ENCODE data around the gene TMEM53. TPM values are rescaled to one million over a fixed set of nuclear protein-coding genes. Genes with fewer than 3 reads are reported as not detected.
A peak's percentile ranks its signal among the peaks of the same experiment; 100 is the strongest.

TMEM53 gene
- total and polyA plus RNA-seq, 9 donors = 4.1 to 17.9 (median 11.4) TPM

DNA sequence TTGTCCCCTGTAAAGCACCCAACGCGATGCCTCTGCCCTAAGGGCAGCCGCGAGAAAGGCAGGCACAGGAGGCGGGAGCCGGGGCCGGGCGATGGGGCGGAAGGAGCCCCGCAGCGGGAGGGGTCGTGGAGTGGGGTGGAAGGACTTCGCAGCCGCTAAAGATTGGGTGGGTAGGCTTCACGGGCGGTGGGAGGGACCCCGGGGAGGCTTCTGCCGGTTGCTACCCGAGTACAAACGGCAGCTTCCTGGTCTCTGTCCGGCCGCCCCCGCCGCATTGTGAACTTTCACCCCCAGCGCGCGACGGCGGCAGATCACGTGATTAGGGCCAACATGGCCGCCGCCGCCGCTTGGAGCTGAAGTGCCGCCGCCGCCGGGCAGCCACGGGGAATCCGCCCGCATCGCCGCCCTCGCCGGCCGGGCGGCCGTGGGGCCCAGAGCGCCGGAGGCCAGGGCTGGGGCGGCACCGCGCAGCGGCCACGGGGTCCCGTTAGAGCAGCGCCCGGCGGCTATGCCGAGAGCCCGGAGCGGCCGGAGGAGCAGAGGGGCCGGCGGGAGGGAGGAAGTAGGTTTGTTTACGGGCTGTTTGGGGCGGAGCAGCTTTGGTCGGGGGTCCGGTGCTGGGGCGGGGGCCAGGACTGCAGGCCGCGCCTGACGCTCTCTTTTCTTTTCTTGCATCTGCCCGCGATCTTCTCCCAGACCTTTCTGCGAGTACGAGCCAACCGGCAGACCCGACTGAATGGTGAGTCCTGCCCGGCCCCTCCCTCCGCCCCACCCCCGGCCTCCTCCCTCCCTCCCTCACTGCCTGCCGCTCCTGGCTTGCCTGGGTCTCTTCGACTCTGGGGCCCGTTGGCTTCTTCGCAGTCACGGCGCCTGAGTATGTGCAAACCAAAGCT, 42.4 kb downstream of the TMEM53 start:
- 1% methylated on average over 60 to 88 of the region's 88 CpGs for WGBS, 3 donors
- H3K9me3 ChIP-seq = no peaks in the 10 kb centered on the region
- TF ChIP-seq POLR2A (IDR thresholded peaks at IDR 0.05) = peak; percentile 73
- TF ChIP-seq, protein P1, sequence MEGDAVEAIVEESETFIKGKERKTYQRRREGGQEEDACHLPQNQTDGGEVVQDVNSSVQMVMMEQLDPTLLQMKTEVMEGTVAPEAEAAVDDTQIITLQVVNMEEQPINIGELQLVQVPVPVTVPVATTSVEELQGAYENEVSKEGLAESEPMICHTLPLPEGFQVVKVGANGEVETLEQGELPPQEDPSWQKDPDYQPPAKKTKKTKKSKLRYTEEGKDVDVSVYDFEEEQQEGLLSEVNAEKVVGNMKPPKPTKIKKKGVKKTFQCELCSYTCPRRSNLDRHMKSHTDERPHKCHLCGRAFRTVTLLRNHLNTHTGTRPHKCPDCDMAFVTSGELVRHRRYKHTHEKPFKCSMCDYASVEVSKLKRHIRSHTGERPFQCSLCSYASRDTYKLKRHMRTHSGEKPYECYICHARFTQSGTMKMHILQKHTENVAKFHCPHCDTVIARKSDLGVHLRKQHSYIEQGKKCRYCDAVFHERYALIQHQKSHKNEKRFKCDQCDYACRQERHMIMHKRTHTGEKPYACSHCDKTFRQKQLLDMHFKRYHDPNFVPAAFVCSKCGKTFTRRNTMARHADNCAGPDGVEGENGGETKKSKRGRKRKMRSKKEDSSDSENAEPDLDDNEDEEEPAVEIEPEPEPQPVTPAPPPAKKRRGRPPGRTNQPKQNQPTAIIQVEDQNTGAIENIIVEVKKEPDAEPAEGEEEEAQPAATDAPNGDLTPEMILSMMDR (IDR thresholded peaks at IDR 0.05) = peak in 1 of 3 donors; percentile 20
- no peak for TF ChIP-seq EP300 (IDR thresholded peaks at IDR 0.05)
- no peaks in the 10 kb centered on the region for H3K27me3 ChIP-seq
- peak overlapping the region; percentile 52 to 90 for H3K27ac ChIP-seq
- H3K4me3 ChIP-seq = peak overlapping the region; percentile 59
- H3K4me1 ChIP-seq (ENCODE audit: insufficient read depth) = peaks cover 2% of the 10 kb centered on the region
- intact Hi-C loops (cut with DNase I) = no loop called here
- no peaks in the 10 kb centered on the region for H3K36me3 ChIP-seq
- DNase-seq = peak; percentile 88 to 95 (median 91)

GRCh38 chr1:44631333-44631646, 43.0 kb downstream of the TMEM53 start:
- Histone ChIP-seq H3K4me3 (peak overlapping the region; percentile 59), H3K9me3 (no peaks in the 10 kb centered on the region), H3K4me1 (ENCODE audit: insufficient read depth) (peaks cover 2% of the 10 kb centered on the region), H3K27ac (peak overlapping the region; percentile 52 to 90), H3K27me3 (no peaks in the 10 kb centered on the region), H3K36me3 (no peaks in the 10 kb centered on the region)
- DNase-seq = no peak
- intact Hi-C loops (cut with DNase I) = no loop called here
- 14 to 19% (median 16%) methylated on average over 8 of the region's 8 CpGs for WGBS, 3 donors
- no peak for TF ChIP-seq EP300 (IDR thresholded peaks at IDR 0.05)
- TF ChIP-seq, protein P1 (IDR thresholded peaks at IDR 0.05) = no peak
- no peak for TF ChIP-seq POLR2A (IDR thresholded peaks at IDR 0.05)

- no peaks in the 10 kb centered on the region for H3K27me3 ChIP-seq
- TF ChIP-seq EP300 (IDR thresholded peaks at IDR 0.05) = no peak
- TF ChIP-seq, protein P1 (IDR thresholded peaks at IDR 0.05) = no peak
- TF ChIP-seq POLR2A (IDR thresholded peaks at IDR 0.05) = no peak
- H3K36me3 ChIP-seq = no peaks in the 10 kb centered on the region
- H3K4me3 ChIP-seq = no peak overlapping the region
- 74 to 94% (median 85%) methylated on average over 2 of the region's 2 CpGs for WGBS, 3 donors
- H3K27ac ChIP-seq = no peak overlapping the region
- H3K4me1 ChIP-seq (ENCODE audit: insufficient read depth) = peaks cover 2% of the 10 kb centered on the region
- no peaks in the 10 kb centered on the region for H3K9me3 ChIP-seq
- intact Hi-C loops (cut with DNase I) = no loop called here
- DNase-seq = no peak
Measured at GRCh38 chr1:44630116-44630515, 44.2 kb downstream of the TMEM53 start.

DNA sequence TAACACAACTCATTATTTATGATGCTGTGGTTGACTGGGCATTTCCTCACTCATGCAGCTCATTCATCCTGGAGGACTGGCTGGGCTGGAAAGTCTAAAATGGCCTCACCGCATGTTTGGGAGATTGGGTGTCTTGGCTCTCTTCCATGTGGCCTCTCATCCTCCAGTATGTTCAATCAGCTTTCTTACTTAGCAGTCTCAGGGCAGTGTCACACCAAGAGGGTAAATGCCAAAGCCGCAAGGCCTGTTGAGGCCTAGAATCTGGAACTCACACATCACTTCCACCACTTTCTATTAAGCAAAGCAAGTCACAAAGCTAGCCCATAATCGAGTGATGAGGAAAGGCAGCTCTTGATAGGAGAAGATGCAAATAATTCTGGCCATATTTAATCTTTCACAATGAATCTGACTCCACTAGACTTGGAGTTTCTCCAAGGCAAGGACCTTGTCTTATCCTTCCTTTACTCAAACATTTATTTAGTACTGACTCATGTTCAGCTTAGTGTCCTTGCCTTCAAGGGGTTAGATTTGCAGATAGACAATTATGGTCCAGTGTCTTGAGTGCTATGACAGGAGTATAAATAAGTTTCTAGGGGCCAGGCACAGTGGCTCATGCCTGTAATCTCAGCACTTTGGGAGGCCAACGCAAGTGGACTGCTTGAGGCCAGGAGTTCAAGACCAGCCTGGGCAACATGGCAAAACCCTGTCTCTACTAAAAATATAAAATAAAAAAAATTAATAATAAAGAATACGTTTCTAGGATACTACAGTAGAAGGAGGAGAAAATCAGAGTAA, 45.1 kb downstream of the TMEM53 start:
- H3K4me1 ChIP-seq (ENCODE audit: insufficient read depth) = peaks cover 2% of the 10 kb centered on the region
- H3K4me3 ChIP-seq = no peak overlapping the region
- intact Hi-C loops (cut with DNase I) = no loop called here
- WGBS, 3 donors = 75 to 84% (median 80%) methylated on average over 5 of the region's 5 CpGs
- DNase-seq = no peak
- no peaks in the 10 kb centered on the region for H3K9me3 ChIP-seq
- TF ChIP-seq, protein P1 (IDR thresholded peaks at IDR 0.05) = no peak
- H3K36me3 ChIP-seq = no peaks in the 10 kb centered on the region
- no peak overlapping the region for H3K27ac ChIP-seq
- H3K27me3 ChIP-seq = no peaks in the 10 kb centered on the region

Measured in ovary (tissue), 9 donors.